ENCODE results near the gene NTRK2. TPM values are rescaled to one million over a fixed set of nuclear protein-coding genes. Genes with fewer than 3 reads are reported as not detected.

Gene NTRK2
- total RNA-seq, 1 donor = not detected

DNA sequence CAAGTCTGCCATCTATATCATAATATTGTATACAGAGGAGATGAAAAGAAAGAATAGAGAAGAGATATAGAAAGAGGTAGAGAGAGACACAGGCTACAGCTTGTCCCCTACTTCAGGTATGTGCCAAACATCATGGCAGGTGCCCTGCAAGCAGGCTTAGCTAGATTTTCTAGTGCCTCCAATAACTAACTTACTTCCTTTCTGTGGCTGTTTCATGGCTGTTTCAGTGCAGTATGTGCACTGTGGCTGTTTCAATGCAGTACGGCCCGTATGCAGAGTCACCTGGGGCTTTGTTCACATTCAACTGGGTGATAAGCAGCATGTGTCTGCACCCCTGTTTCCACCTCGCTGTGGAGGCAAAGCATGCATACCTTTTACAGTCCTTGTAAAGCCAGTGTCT lies 327.2 kb downstream of the NTRK2 start:
- H3K4me3 ChIP-seq (ENCODE audit: low read depth, low read length) = no peak overlapping the region
- DNase-seq (ENCODE audit: low read depth) = no peak

DNA sequence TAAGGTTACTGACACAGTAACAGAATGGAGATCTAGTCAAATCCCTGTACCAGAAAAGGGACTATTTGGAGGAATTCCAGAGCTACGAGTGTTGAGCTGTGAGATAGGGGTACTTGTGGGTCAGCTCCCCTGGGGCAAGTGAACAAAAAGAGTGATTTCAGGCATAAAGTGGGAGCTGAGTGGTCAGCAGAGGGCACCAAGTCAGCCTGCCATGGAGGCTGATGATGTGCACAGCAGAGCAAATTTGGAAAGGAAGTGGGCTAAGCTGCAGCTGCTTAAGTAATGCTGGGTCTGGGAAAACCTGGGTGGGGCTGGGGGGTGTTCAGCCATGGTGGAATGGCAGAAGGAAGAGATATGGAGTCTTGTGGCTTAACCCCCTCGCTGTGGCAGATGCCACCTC lies 327.9 kb downstream of the NTRK2 start:
- TF ChIP-seq, protein P1, sequence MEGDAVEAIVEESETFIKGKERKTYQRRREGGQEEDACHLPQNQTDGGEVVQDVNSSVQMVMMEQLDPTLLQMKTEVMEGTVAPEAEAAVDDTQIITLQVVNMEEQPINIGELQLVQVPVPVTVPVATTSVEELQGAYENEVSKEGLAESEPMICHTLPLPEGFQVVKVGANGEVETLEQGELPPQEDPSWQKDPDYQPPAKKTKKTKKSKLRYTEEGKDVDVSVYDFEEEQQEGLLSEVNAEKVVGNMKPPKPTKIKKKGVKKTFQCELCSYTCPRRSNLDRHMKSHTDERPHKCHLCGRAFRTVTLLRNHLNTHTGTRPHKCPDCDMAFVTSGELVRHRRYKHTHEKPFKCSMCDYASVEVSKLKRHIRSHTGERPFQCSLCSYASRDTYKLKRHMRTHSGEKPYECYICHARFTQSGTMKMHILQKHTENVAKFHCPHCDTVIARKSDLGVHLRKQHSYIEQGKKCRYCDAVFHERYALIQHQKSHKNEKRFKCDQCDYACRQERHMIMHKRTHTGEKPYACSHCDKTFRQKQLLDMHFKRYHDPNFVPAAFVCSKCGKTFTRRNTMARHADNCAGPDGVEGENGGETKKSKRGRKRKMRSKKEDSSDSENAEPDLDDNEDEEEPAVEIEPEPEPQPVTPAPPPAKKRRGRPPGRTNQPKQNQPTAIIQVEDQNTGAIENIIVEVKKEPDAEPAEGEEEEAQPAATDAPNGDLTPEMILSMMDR (IDR thresholded peaks at IDR 0.05; ENCODE audit: insufficient read depth, low read depth, low read length) = no peak
- H3K4me3 ChIP-seq (ENCODE audit: low read depth, low read length) = no peak overlapping the region
- no peak for DNase-seq (ENCODE audit: low read depth)

More for the DNA sequence above, 327.2 kb downstream of the NTRK2 start:
- TF ChIP-seq, protein P1 (IDR thresholded peaks at IDR 0.05; ENCODE audit: insufficient read depth, low read depth, low read length) = no peak

DNA sequence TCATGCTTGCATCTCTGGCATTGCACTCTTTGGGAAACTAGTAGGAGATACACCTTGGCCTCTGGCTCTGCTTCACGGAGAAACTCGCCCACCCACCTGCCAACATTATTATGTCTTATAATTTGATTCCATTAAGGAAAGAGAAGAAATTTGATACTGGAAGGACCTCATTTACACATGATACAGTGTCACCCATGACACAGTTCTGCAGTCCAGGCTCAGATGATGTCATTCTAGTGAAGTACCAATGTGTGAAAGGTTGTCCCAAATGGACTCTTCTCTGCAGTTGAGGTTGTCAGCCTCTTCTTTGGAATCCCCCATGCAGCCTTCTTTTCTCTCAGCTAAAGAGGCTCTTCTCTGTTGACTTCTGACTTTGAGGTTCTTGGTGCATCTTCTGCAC lies 329.1 kb downstream of the NTRK2 start:
- no peak overlapping the region for H3K4me3 ChIP-seq (ENCODE audit: low read depth, low read length)
- no peak for DNase-seq (ENCODE audit: low read depth)
- TF ChIP-seq, protein P1 (IDR thresholded peaks at IDR 0.05; ENCODE audit: insufficient read depth, low read depth, low read length) = no peak

DNA sequence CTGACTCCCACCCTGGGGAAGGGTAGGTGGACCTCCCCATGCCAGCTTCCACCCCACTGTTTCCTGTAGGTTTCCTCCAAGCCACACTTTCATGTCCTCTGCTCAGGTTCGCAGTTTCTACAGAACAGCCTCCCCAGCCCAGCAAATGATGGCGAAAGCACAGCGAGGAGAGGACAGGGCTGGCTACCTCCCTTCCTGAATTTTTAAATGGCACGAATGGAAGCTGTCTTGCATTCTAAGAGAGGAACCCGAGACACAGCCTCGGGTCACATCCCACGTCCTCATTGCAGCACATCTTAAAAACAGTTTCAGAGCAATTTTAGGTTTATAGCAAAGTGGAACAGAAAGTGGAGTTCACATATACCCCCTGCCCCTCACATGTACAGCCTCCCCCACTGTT lies 330.3 kb downstream of the NTRK2 start:
- TF ChIP-seq, protein P1 (IDR thresholded peaks at IDR 0.05; ENCODE audit: insufficient read depth, low read depth, low read length) = no peak
- H3K4me3 ChIP-seq (ENCODE audit: low read depth, low read length) = no peak overlapping the region
- DNase-seq (ENCODE audit: low read depth) = no peak

DNA sequence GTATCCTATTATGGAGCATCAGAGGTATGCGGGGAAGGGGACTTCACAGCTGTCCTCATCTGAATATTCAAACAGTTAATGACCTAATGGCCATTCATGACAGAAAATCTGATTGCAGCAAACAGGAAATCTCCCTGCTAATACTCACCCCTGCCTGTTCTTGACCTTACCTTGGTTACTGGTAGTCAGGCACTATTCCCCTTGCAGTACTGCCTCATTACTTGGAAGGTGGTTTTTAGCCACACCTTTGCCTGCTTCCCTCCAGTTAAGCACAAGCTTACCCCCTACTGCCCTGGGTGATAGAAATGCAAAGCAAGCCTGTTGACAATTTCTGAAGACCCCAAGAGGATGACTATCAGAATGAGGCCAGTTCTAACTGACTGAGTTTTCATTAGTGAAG lies 332.4 kb downstream of the NTRK2 start:
- DNase-seq (ENCODE audit: low read depth) = no peak
- no peak overlapping the region for H3K4me3 ChIP-seq (ENCODE audit: low read depth, low read length)
- TF ChIP-seq, protein P1 (IDR thresholded peaks at IDR 0.05; ENCODE audit: insufficient read depth, low read depth, low read length) = no peak

DNA sequence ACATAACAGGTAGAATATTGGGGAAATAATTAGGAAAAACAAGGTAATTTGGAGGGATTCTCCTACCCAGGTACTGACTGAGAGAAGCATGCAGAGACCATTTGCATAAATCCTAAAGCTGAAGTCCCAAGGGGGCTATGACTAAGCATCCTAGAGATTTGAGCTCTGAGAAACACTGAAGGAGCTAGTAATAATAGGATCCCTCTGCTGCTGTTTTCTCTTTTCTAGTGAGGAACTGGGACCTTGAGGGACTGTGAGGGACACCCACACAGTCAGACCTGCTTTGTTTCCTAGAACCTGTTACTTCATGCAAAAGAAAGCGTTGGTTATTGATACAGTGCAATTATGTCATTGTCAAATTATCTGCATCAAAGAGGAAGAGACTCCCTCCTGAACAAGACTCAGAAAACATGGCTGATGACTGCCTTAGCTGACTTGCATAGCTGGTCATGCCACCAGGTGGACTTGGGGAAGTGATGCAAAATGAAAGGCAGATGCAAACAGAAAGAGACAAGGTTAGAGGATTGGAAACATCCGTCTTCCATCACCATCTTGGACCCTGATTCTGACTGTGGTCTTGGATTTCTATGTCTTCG lies 335.4 kb downstream of the NTRK2 start:
- TF ChIP-seq, protein P1 (IDR thresholded peaks at IDR 0.05; ENCODE audit: insufficient read depth, low read depth, low read length) = no peak
- H3K4me3 ChIP-seq (ENCODE audit: low read depth, low read length) = no peak overlapping the region
- no peak for DNase-seq (ENCODE audit: low read depth)

DNA sequence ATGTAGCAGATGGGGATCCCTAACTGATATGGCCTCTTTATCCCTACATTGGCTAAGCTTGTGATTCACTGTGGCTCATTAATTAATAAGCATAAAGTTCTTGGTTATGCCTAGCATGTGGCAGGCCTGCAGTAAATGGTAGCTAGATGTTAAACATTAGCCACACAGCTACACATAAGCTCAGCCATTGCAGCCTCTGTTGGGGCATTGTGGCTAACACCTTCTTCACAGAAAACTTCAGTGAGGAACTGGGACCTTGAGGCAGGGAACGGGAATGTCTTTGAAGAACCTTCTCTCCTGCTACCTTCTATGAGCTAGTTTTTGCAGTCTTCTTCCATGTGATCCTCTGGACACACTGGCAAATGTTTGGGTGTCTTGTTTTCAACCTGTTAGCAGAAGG lies 338.2 kb downstream of the NTRK2 start:
- no peak for DNase-seq (ENCODE audit: low read depth)
- TF ChIP-seq, protein P1 (IDR thresholded peaks at IDR 0.05; ENCODE audit: insufficient read depth, low read depth, low read length) = no peak
- H3K4me3 ChIP-seq (ENCODE audit: low read depth, low read length) = no peak overlapping the region
